Activated naive CD4-positive, alpha-beta T cell treated with anti-CD3 and anti-CD28 coated beads, Interleukin-2, amount 50 U/mL, for 16 hours (primary cell): ENCODE data around the gene CRYAA.
"Not testable (repeated sequence)": the region's sequence is repeated elsewhere in the genome, so short reads cannot be mapped to it uniquely, and the experiment has no call there.

Experiments
- DNase-seq: peaks from one replicate; pipeline ENCODE4 v3.0.0-alpha.2; 2020

The CRYAA gene

GRCh38 chr21:43177043-43177906, 8.5 kb downstream of the CRYAA start:
- not testable (repeated sequence) for DNase-seq

- not testable (repeated sequence) for DNase-seq
Observed at GRCh38 chr21:43178175-43178826, 9.5 kb downstream of the CRYAA start.

- DNase-seq: not testable (repeated sequence)
Observed at GRCh38 chr21:43181033-43181432, 12.2 kb downstream of the CRYAA start.

DNA sequence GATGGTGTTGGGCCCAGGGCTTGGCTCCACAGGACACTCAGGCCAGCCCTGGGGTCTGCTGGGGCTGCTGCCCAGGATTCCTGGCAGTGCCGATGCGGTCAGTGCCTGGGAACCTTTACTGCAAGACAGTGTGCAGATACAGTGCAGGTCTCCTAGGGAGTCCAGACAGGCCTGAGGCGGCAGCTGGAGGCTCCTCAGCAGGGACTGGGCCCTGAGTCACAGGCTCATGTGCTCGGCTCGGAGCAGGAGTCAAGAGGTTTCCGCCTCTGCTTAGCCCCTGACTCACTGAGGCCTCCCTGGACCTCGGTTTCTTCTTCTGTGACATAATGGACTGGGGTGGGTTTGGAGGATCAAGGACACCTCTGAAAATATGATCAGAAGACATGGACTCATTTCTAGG, 18.5 kb downstream of the CRYAA start:
- not testable (repeated sequence) for DNase-seq

DNA sequence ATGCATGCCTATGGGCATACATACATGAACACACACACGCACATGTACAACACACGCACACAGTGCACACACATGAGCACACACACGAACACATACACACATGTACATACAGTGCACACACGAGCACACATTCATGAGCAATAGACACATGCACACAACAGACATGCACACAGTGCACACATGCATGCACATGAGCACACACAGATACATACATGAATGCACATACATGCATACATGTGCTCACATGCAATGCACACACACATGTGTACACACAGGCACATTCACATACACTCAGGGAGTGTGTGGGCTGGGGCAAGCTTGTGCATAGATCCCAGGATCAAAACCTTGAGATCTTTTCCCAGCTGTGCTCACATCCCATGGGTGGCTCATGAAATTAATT, 18.9 kb downstream of the CRYAA start:
- DNase-seq: no peak

GRCh38 chr21:43188181-43188580, 19.4 kb downstream of the CRYAA start:
- no peak for DNase-seq

DNA sequence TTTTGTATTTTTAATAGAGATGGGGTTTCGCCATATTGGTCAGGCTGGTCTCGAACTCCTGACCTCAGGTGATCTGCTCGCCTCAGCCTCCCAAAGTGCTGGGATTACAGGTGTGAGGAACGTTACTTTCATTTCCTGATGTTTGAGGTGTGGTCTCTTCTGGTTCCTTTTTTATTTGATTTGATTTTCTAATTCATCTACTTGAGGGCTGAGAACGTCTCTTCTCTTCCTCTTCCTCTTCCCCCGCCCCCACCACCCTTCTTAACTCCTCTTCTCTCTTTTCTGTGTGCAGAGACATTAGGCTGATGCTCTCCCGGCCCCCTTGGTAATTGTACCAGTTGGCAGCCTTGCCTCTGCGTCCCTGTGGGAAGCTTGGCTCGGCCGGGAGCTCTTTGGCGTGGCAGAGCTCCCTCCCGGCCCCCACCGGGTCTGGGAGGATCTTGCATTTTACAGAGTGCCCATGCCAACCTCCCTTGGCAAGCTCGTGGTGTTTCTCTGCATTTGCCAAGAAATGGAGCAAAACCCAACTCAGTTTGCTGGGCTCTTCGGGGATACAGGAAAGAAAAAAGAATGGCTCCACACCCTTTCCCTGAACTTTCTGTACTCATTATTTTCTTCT, 19.9 kb downstream of the CRYAA start:
- DNase-seq: no peak

DNA sequence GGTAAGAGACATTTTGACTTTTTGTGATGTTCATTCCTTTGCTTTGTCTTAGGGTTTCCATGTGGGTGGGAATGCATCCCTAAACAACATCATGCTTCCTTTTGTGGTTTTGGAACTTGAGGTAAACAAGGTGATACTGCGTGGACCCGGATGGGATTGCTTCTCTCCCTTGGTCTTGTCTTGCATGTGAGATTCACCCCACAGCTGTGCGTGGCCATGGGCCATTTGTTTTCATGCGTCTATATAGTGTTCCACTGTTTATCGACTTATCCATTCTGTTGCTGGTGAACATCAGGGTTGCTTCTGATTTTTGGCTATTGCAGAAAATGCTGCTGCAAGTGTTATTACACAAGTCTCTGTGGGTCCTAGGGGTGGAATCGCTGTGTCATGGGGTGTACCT, 21.1 kb downstream of the CRYAA start:
- no peak for DNase-seq

- DNase-seq: no peak
Observed at GRCh38 chr21:43190544-43190943, 21.7 kb downstream of the CRYAA start.

- no peak for DNase-seq
Observed at GRCh38 chr21:43190951-43191350, 22.1 kb downstream of the CRYAA start.

GRCh38 chr21:43191521-43191920, 22.7 kb downstream of the CRYAA start:
- no peak for DNase-seq

DNA sequence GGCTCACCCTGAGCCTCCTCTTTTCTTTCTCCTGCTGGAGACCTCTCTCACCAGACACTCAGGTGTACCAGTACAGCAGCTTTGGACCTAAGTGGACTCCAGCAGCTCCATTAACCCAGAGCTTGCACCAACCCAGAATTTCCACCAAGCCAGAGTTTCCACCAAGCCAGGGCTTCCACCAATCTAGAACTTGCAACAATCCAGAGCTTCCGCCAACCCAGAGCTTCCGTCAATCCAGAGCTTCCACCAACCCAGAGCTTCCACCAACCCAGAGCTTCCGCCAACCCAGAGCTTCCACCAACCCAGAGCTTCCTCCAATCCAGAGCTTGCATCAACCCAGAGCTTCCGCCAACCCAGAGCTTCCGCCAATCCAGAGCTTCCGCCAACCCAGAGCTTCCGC, 23.2 kb downstream of the CRYAA start:
- no peak for DNase-seq

DNA sequence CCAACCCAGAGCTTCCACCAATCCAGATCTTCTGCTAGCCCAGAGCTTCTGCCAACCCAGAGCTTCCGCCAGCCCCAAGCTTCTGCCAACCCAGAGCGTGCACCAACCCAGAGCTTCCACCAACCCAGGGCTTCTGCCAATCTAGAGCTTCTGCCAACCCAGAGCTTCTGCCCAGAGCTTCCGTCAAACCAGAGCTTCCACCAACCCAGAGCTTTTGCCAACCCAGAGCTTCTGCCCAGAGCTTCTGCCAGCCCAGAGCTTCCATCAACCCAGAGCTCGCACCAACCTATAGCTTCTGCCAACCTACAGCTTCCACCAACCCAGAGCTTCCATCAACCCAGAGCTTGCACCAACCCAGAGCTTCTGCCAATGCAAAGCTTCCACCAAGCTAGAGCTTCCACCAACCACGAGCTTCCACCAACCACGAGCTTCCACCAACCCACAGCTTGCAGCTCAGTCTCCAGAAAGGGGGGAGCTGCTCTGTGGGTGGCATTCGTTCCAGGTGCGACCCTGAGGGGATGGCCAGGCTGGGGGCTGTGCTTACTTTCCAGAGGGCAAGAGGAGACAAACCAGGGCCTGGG, 23.8 kb downstream of the CRYAA start:
- no peak for DNase-seq

DNA sequence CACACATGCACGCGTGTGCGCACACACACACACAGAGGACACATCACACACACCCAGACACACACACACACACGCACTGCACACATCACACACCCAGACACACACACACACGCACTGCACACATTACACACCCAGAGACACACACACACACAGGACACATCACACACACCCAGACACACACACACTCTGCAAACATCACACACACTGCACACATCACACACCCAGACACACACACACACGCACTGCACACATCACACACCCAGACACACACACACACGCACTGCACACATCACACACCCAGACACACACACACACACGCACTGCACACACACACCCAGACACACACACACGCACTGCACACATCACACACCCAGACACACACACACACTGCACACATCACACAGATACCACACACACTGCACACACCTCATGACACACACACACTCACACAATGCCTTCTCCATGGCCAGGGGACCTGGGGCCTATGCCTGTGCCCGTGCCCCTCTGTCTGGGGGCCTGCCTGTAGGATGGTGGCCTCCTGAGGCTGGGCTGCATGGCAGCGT, 24.4 kb downstream of the CRYAA start:
- no peak for DNase-seq

GRCh38 chr21:43193651-43194302, 25.0 kb downstream of the CRYAA start:
- DNase-seq: no peak

- no peak for DNase-seq
Observed at GRCh38 chr21:43194303-43195120, 25.7 kb downstream of the CRYAA start.

DNA sequence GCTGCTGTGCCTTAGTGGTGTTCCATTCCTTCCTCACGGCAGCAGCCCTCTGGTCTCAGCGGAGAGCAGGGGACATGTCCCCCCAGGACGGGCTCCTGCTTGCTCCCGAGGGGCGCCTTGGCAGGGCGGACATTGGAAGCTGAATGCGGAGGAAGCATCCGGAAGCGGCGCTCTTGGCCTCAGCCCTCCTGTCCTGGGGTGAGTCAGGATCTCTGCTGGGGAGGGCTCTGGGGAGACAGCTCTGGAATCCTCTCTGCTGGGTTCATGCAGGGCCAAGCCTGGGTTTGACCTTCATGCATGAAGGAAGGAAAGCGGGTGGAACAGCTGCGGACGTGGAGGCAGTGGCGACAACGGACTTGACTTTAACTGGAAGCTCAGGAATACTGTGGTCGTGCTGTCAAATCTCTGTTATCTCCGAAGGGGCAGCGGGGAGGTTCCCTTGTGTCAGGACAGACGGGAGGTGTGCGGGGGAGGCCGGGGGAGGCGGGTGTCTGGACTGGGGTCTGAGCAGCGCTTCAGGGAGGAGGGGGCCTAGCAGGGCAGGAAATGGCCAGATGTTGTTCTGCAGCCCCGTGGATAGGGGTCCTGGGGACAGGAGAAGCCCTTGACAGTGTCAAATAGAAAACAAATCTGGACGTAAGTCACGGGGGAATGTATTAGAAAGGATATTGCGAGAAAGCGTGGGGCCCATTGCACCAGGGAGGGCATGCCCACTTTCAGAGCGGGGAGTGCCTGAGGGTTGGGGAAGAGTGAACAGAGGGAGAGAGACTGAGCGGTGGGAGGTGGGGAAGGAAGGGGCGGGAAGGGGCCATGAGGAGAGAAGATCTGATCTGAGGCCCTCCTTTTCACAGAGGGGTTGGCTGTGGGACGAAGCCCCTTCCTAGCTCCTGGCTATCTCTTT, 26.6 kb downstream of the CRYAA start:
- DNase-seq: no peak

- DNase-seq: no peak
Observed at GRCh38 chr21:43196826-43197225, 28.0 kb downstream of the CRYAA start.

DNA sequence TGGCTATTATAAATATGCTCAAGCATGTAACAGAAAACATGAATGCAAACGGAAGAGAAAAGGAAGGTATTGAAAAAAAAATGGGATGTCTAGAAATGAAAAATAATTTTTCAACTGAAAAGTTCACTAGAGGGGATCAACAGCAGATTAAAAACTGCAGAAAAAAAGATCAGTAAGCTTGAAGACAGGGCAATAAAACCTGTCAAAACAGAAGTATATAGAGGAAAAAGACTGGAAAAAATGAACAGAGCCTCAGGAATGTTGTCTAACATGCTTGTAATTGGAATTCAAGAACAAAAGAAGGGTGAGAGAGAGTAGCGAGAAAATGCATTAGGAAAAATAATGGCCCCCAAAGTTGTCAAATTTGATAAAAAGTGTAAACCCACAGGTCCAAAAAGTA, 29.6 kb downstream of the CRYAA start:
- no peak for DNase-seq

DNA sequence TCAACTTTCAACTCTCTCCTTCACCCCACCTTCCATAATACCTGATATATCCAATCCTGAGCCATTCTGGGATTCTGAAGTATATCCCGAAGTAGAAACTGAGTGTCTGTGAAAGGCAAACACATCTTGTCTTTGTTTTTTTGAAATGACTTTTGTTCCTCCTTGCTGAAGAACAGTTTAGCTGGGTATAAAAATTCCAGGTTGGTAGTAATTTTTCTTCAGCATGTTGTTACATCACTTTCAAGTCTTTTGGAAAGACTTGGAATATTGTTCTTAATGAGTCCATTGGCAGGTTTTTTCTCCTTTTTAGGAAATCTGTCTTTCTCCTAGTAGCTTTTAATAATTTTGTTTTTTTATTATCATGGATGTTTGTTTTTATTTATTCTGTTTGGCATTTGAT, 32.7 kb downstream of the CRYAA start:
- DNase-seq: no peak

GRCh38 chr21:43203591-43203990, 34.8 kb downstream of the CRYAA start:
- DNase-seq: no peak
